HEK293T (cell line): ENCODE measurements around the gene CYP2W1.

Experiments used
- BHLHE40 ChIP-seq: fragments of 450-650 bp; IDR thresholded peaks from 2 replicates; pipeline ENCODE4 v1.6.1; 2016; ENCODE audit warnings: mild to moderate bottlenecking, moderate library complexity, borderline replicate concordance
- FOXA1 ChIP-seq: fragments of 450-650 bp; IDR thresholded peaks from 2 replicates; pipeline ENCODE4 v1.6.1; 2016; ENCODE audit warnings: mild to moderate bottlenecking
- FOXK2 ChIP-seq: fragments of 450-650 bp; IDR thresholded peaks from 2 replicates; pipeline ENCODE4 v1.6.1; 2016; ENCODE audit warnings: mild to moderate bottlenecking
- FOXM1 ChIP-seq: fragments of 450-650 bp; IDR thresholded peaks from 2 replicates; pipeline ENCODE4 v1.6.1; 2017; ENCODE audit warnings: mild to moderate bottlenecking, borderline replicate concordance
- L3MBTL2 ChIP-seq: fragments of 450-650 bp; conservative IDR thresholded peaks from 2 replicates; pipeline ENCODE4 v1.6.1; 2016; ENCODE audit warnings: mild to moderate bottlenecking
- PKNOX1 ChIP-seq: fragments of 450-650 bp; IDR thresholded peaks from 2 replicates; pipeline ENCODE4 v1.6.1; 2016
- SP1 ChIP-seq: fragments of 450-650 bp; IDR thresholded peaks from 2 replicates; pipeline ENCODE4 v1.6.1; 2017
- SUZ12 ChIP-seq: fragments of 450-650 bp; IDR thresholded peaks from 2 replicates; pipeline ENCODE4 v1.6.1; 2016; ENCODE audit warnings: mild to moderate bottlenecking
- TARDBP ChIP-seq: fragments of 450-650 bp; IDR thresholded peaks from 2 replicates; pipeline ENCODE4 v1.6.1; 2016

GRCh38 chr7:951881-952547 lies 31.0 kb upstream of the CYP2W1 start:
- TF ChIP-seq FOXM1 = no peak
- TF ChIP-seq BHLHE40 = no peak
- no peak for TF ChIP-seq SP1
- no peak for TF ChIP-seq FOXA1
- TF ChIP-seq L3MBTL2 = no peak
- no peak for TF ChIP-seq TARDBP
- no peak for TF ChIP-seq PKNOX1
- TF ChIP-seq FOXK2 = no peak
- TF ChIP-seq SUZ12 = no peak
